ENCODE results near the gene ASPM. TPM values are rescaled to one million over a fixed set of nuclear protein-coding genes. Genes with fewer than 3 reads are reported as not detected.
A peak's percentile ranks its signal among the peaks of the same experiment; 100 is the strongest.

ASPM gene, protein sequence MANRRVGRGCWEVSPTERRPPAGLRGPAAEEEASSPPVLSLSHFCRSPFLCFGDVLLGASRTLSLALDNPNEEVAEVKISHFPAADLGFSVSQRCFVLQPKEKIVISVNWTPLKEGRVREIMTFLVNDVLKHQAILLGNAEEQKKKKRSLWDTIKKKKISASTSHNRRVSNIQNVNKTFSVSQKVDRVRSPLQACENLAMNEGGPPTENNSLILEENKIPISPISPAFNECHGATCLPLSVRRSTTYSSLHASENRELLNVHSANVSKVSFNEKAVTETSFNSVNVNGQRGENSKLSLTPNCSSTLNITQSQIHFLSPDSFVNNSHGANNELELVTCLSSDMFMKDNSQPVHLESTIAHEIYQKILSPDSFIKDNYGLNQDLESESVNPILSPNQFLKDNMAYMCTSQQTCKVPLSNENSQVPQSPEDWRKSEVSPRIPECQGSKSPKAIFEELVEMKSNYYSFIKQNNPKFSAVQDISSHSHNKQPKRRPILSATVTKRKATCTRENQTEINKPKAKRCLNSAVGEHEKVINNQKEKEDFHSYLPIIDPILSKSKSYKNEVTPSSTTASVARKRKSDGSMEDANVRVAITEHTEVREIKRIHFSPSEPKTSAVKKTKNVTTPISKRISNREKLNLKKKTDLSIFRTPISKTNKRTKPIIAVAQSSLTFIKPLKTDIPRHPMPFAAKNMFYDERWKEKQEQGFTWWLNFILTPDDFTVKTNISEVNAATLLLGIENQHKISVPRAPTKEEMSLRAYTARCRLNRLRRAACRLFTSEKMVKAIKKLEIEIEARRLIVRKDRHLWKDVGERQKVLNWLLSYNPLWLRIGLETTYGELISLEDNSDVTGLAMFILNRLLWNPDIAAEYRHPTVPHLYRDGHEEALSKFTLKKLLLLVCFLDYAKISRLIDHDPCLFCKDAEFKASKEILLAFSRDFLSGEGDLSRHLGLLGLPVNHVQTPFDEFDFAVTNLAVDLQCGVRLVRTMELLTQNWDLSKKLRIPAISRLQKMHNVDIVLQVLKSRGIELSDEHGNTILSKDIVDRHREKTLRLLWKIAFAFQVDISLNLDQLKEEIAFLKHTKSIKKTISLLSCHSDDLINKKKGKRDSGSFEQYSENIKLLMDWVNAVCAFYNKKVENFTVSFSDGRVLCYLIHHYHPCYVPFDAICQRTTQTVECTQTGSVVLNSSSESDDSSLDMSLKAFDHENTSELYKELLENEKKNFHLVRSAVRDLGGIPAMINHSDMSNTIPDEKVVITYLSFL (N-terminal part only)
- total RNA-seq, result 5.7 TPM

DNA sequence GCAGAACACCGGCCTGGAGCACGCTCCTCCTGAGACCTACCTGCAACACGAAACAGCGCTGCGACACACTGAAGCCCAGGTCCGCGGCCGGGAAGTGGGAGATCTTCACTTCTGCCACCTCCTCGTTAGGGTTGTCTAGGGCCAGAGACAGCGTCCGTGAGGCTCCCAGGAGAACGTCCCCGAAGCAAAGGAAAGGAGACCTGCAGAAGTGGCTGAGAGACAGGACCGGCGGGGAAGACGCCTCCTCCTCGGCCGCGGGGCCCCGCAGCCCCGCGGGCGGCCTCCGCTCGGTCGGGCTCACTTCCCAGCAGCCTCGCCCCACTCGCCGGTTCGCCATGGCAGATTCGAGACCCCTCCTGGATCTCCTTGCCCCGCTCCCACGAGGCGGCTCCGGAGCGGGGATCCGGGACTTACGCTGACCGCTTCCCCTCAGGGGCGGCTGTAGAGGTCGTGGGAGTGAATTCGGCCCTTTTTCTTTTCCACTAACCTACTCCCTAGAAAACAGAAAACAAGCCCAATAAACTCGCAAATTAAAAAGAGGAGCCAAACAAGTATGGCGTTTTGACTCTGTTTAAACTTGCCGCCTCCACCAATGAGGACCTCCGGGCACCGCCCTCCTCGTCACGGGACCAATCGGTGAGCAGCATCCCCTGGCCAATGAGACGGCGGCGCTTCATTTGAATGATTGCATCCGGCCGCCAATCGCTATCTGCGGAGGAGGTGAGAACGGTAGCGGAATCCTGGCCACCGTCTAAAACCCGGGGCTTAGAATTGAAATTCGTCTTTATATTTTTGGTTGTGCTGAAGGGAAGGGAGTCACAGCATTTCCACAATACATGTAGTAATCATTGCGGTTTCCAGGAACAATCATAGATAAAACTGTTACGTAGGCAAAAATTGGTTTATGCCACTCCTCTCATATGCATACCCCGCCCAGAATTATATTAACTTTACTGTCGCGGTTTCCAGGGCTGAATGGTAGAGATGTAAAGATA lies at the start of gene ASPM:
ASPM (minus strand) TSS at position 569 of the 995 bp plus-strand sequence; CDS start at position 337, 232 bp downstream.
- Histone ChIP-seq H3K4me3 (ENCODE audit: low read length in 3 of 3) (peak within 1 kb of the TSS; percentile 71 to 86 (median 72)), H3K9me3 (ENCODE audit: control insufficient read depth in 3 of 3, low read length in 3 of 3) (no peaks in the 10 kb centered on the region), H3K27ac (ENCODE audit: low read depth, low read length) (no peak within 1 kb of the TSS), H3K36me3 (ENCODE audit: control insufficient read depth in 3 of 3, insufficient read depth in 3 of 3, low read length in 3 of 3) (no peaks in the 10 kb centered on the region), H3K9ac (ENCODE audit: low read depth in 1 of 3, low read length in 3 of 3) (peak within 1 kb of the TSS in 2 of 3 donors; percentile 40 to 41), H3K4me1 (ENCODE audit: control insufficient read depth in 3 of 3, insufficient read depth in 3 of 3, low read length in 3 of 3) (peaks cover 4 to 6% (median 6%) of the 10 kb centered on the region in 3 donors), H3K27me3 (ENCODE audit: control insufficient read depth in 3 of 3, insufficient read depth in 3 of 3, low read length in 3 of 3) (peaks cover 0 to 5% (median 0%) of the 10 kb centered on the region in 3 donors)

DNA sequence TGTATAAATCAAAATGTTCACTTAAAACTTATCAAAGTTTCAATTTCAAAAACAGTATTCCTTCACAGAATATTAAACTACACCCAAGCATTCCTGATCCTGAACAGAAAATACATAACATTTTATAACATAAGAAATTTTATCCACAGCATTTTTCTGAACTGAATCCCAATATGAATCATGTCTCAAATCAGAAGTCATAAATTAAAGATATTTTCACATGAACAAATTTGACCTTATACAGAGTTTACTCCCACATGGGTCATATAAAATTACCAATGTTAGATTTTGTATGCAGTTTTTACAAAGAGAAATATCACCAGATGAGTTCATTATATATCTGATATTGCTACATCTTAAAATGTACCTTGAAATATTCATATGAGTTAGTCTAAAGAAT lies 48.6 kb upstream of the ASPM start:
- Histone ChIP-seq H3K4me1 (ENCODE audit: control insufficient read depth in 3 of 3, insufficient read depth in 3 of 3, low read length in 3 of 3) (peaks cover 9 to 24% (median 13%) of the 10 kb centered on the region in 3 donors), H3K9me3 (ENCODE audit: control insufficient read depth in 3 of 3, low read length in 3 of 3) (no peaks in the 10 kb centered on the region), H3K27ac (ENCODE audit: low read depth, low read length) (no peak overlapping the region), H3K27me3 (ENCODE audit: control insufficient read depth in 3 of 3, insufficient read depth in 3 of 3, low read length in 3 of 3) (no peaks in the 10 kb centered on the region), H3K36me3 (ENCODE audit: control insufficient read depth in 3 of 3, insufficient read depth in 3 of 3, low read length in 3 of 3) (peaks cover 0 to 7% (median 3%) of the 10 kb centered on the region in 3 donors), H3K4me3 (ENCODE audit: low read length in 3 of 3) (no peak overlapping the region), H3K9ac (ENCODE audit: low read depth in 1 of 3, low read length in 3 of 3) (no peak overlapping the region)

DNA sequence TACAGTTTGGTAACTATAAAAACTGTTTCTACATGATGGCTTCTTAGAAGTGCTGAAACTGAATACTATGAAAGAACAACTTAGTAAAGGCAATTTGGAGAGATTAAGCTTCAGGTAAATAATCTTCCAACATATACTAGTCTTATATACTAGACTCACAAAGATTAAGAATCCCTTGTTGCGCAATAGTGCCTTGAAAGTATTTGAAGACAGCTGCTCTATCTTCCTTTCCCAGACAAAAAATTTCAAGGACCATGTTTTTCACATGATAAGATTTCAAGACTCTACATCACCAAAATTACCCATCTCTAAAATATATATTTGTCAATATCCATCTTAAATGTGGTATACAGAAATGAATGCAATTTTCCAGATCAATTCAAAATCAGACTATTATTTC lies 37.7 kb upstream of the ASPM start:
- H3K4me1 ChIP-seq (ENCODE audit: control insufficient read depth in 3 of 3, insufficient read depth in 3 of 3, low read length in 3 of 3), result no peaks in the 10 kb centered on the region
- H3K9ac ChIP-seq (ENCODE audit: low read depth in 1 of 3, low read length in 3 of 3), result no peak overlapping the region
- H3K4me3 ChIP-seq (ENCODE audit: low read length in 3 of 3), result no peak overlapping the region
- H3K9me3 ChIP-seq (ENCODE audit: control insufficient read depth in 3 of 3, low read length in 3 of 3), result no peaks in the 10 kb centered on the region
- peaks cover 10 to 32% (median 30%) of the 10 kb centered on the region in 3 donors for H3K36me3 ChIP-seq (ENCODE audit: control insufficient read depth in 3 of 3, insufficient read depth in 3 of 3, low read length in 3 of 3)
- H3K27me3 ChIP-seq (ENCODE audit: control insufficient read depth in 3 of 3, insufficient read depth in 3 of 3, low read length in 3 of 3), result no peaks in the 10 kb centered on the region
- H3K27ac ChIP-seq (ENCODE audit: low read depth, low read length), result no peak overlapping the region

DNA sequence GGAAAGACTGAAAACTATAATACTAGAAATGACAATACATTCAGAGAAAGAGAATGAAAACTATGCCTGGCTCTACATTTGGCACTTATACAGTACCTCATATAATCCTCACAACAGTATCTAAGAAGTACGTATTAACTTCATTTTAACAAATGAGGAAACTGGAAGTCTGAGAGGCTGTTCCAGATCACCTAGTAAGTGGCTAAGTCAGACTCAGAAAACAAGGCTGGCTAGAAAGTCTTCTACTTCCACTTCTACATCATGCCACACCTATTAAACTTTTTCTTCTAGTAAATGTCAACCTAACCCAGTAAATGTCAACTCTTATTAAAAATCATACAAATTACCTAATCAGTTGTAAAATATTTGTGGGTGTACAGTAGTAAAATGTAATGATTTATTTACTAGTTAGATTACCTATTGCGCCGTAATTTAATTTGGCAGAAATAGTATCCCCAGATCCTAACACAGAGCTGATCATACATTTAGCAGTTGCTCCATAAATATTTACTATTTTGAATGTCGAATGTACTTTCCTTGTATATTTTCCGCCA lies 36.8 kb upstream of the ASPM start:
- no peak overlapping the region for H3K27ac ChIP-seq (ENCODE audit: low read depth, low read length)
- no peaks in the 10 kb centered on the region for H3K27me3 ChIP-seq (ENCODE audit: control insufficient read depth in 3 of 3, insufficient read depth in 3 of 3, low read length in 3 of 3)
- no peak overlapping the region for H3K9ac ChIP-seq (ENCODE audit: low read depth in 1 of 3, low read length in 3 of 3)
- H3K4me1 ChIP-seq (ENCODE audit: control insufficient read depth in 3 of 3, insufficient read depth in 3 of 3, low read length in 3 of 3), result no peaks in the 10 kb centered on the region
- H3K9me3 ChIP-seq (ENCODE audit: control insufficient read depth in 3 of 3, low read length in 3 of 3), result no peaks in the 10 kb centered on the region
- no peak overlapping the region for H3K4me3 ChIP-seq (ENCODE audit: low read length in 3 of 3)
- peaks cover 10 to 33% (median 22%) of the 10 kb centered on the region in 3 donors for H3K36me3 ChIP-seq (ENCODE audit: control insufficient read depth in 3 of 3, insufficient read depth in 3 of 3, low read length in 3 of 3)

DNA sequence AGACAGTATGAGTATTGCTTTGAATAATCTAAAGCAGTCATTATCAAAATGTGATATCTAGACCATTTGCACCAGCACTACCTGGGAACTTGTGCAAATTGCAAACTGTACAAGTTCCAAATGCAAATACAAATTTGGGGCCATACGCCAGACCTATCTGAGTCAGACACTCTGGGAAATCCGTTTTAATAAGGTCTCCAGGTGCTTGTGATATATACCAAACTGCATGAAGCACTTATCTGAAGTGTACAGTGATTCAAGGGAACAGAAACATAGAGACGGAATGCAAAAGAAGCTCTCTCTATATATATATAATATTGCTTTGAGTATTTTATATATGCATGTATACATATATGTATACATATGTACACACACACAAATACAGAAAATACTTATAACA lies 36.2 kb upstream of the ASPM start:
- Histone ChIP-seq H3K27me3 (ENCODE audit: control insufficient read depth in 3 of 3, insufficient read depth in 3 of 3, low read length in 3 of 3) (no peaks in the 10 kb centered on the region), H3K9me3 (ENCODE audit: control insufficient read depth in 3 of 3, low read length in 3 of 3) (no peaks in the 10 kb centered on the region), H3K27ac (ENCODE audit: low read depth, low read length) (no peak overlapping the region), H3K4me3 (ENCODE audit: low read length in 3 of 3) (no peak overlapping the region), H3K4me1 (ENCODE audit: control insufficient read depth in 3 of 3, insufficient read depth in 3 of 3, low read length in 3 of 3) (no peaks in the 10 kb centered on the region), H3K36me3 (ENCODE audit: control insufficient read depth in 3 of 3, insufficient read depth in 3 of 3, low read length in 3 of 3) (peaks cover 5 to 29% (median 16%) of the 10 kb centered on the region in 3 donors), H3K9ac (ENCODE audit: low read depth in 1 of 3, low read length in 3 of 3) (no peak overlapping the region)

DNA sequence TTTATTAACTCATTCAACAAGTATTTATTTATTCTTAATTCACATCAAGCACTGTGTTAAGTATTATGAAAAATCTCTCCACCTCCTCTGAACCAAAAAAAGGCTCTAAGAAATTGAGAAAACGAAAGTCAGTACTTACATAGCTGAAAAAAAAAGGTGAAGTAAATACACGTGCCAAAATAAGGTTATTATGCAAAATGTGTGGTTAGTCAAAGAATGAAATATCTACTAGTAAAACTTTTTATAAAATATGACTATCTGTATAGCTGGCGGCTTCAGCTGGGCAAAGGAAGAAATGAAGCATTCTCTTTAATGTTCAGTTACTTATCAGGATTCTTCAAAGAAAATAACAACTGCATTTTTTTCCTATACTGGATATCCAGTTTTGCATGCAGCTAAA lies 35.5 kb upstream of the ASPM start:
- Histone ChIP-seq H3K4me3 (ENCODE audit: low read length in 3 of 3) (no peak overlapping the region), H3K36me3 (ENCODE audit: control insufficient read depth in 3 of 3, insufficient read depth in 3 of 3, low read length in 3 of 3) (peaks cover 0 to 25% (median 11%) of the 10 kb centered on the region in 3 donors), H3K9me3 (ENCODE audit: control insufficient read depth in 3 of 3, low read length in 3 of 3) (no peaks in the 10 kb centered on the region)

DNA sequence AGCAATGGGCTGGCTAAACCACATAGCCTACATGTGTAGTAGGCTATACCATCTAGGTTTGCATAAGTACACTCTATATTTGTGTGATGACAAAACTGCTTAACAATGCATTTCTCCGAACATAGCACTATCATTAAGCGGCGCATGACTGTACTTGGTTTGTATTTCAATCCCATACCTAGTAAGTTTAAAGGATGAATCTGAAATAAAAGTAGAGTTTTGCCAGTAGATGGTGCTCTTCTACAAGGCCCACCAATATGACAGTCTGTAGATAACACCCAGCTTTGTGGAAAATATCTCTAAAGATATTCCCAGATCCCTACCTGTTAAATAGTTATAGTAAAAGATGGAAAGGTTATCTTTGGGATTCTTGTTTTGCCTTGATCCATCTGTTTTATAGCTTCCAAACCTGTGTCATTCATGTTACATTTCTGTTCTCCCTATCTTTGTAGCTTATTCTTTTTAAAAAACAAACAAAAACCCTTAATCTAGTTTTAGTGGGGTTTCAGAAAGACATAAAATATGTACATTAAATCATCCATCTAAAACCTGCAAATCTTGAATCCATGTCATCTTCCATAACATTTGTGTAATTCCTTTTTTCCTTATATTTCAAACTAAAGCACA lies 33.9 kb upstream of the ASPM start:
- H3K9me3 ChIP-seq (ENCODE audit: control insufficient read depth in 3 of 3, low read length in 3 of 3), result no peaks in the 10 kb centered on the region
- no peak overlapping the region for H3K27ac ChIP-seq (ENCODE audit: low read depth, low read length)
- H3K4me3 ChIP-seq (ENCODE audit: low read length in 3 of 3), result no peak overlapping the region
- no peaks in the 10 kb centered on the region for H3K27me3 ChIP-seq (ENCODE audit: control insufficient read depth in 3 of 3, insufficient read depth in 3 of 3, low read length in 3 of 3)
- peaks cover 2 to 26% (median 9%) of the 10 kb centered on the region in 3 donors for H3K36me3 ChIP-seq (ENCODE audit: control insufficient read depth in 3 of 3, insufficient read depth in 3 of 3, low read length in 3 of 3)
- no peaks in the 10 kb centered on the region for H3K4me1 ChIP-seq (ENCODE audit: control insufficient read depth in 3 of 3, insufficient read depth in 3 of 3, low read length in 3 of 3)
- H3K9ac ChIP-seq (ENCODE audit: low read depth in 1 of 3, low read length in 3 of 3), result no peak overlapping the region

More for the DNA sequence above, 35.5 kb upstream of the ASPM start:
- no peaks in the 10 kb centered on the region for H3K4me1 ChIP-seq (ENCODE audit: control insufficient read depth in 3 of 3, insufficient read depth in 3 of 3, low read length in 3 of 3)
- H3K27ac ChIP-seq (ENCODE audit: low read depth, low read length), result no peak overlapping the region
- H3K9ac ChIP-seq (ENCODE audit: low read depth in 1 of 3, low read length in 3 of 3), result no peak overlapping the region
- no peaks in the 10 kb centered on the region for H3K27me3 ChIP-seq (ENCODE audit: control insufficient read depth in 3 of 3, insufficient read depth in 3 of 3, low read length in 3 of 3)

DNA sequence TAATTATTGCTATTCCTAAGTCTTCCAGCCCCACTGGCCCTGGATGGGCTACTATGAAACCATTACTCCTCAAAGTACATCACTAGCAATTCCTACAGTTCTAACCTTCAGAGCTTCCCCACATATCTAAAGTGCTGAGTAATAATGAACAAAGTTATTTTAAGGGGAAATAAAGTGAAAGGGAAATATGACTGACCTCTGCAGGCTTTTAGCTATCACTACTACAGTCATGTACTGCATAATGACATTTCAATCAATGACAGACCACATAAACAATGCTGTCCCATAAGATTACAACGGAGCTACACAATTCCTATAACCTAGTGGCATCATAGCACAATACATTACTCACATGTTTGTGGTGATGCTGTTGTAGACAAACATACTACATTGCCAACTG lies 32.5 kb upstream of the ASPM start:
- no peak overlapping the region for H3K9ac ChIP-seq (ENCODE audit: low read depth in 1 of 3, low read length in 3 of 3)
- no peaks in the 10 kb centered on the region for H3K4me1 ChIP-seq (ENCODE audit: control insufficient read depth in 3 of 3, insufficient read depth in 3 of 3, low read length in 3 of 3)
- H3K27me3 ChIP-seq (ENCODE audit: control insufficient read depth in 3 of 3, insufficient read depth in 3 of 3, low read length in 3 of 3), result no peaks in the 10 kb centered on the region
- no peak overlapping the region for H3K27ac ChIP-seq (ENCODE audit: low read depth, low read length)
- H3K36me3 ChIP-seq (ENCODE audit: control insufficient read depth in 3 of 3, insufficient read depth in 3 of 3, low read length in 3 of 3), result peaks cover 2 to 36% (median 14%) of the 10 kb centered on the region in 3 donors
- H3K9me3 ChIP-seq (ENCODE audit: control insufficient read depth in 3 of 3, low read length in 3 of 3), result no peaks in the 10 kb centered on the region
- H3K4me3 ChIP-seq (ENCODE audit: low read length in 3 of 3), result no peak overlapping the region

Data from skeletal muscle tissue (tissue), 4 donors.